Activated T-cell treated with anti-CD3 and anti-CD28 coated beads, Interleukin-2, amount 50 U/mL, for 48 hours (primary cell): Measurements from ENCODE around the gene DLG5.

ENCODE experiments used
- DNase-seq, 2 experiments: peaks; one replicate each; pipeline ENCODE4 v3.0.0-alpha.2; 2020

The DLG5 gene

DNA sequence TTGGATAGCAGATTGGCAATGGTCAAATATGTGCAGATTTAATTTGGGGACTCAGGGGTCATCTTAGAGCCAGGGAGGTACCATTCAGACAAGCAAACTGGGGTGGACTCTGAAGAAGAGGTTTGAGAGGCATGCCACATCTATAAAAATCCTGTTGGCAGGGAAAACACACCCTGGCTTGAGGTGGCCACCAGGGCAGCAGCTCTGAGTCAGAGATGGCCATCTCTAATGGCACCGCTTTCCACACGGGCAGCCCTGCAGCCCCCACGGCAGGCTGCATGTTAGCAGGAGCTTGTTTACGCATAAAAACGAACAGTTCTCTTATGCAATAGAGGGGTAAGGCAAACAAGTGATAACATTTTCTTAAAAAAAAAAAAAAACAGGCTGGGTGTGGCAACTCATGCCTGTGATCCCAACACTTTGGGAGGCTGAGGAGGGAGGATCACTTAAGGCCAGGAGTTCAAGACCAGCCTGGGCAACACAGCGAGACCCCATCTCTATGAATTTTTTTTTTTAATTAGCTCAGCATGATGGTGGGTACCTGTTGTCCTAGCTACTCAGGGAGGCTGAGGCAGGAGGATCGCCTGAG lies 14.9 kb downstream of the DLG5 start:
- DNase-seq: no peak

DNA sequence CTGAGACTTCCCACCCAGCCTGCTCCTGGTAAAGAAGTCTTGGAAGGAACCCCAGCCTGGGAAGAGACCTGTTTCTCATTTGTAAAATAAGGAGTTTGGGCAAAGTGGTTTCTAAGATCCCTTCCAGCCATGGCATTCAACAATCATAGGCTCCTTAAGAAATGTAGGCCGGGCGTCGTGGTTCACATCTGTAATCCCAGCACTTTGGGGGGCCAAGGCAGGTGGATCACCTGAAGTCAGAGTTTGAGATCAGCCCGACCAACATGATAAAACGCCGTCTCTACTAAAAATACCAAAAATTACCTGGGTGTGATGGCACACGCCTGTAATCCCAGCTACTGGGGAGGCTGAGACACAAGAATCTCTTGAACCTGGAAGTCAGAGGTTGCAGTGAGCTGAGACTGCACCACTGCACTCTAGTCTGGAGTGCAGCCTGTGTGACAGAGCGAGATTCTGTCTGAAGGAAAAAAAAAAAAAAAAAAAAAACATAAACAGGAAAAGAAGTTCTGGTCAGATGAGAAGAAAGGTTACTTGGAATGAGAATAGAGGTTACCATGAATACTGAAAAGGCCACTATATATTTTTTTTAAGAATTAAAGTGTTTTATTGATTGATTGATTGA lies 15.9 kb downstream of the DLG5 start:
- DNase-seq: no peak

DNA sequence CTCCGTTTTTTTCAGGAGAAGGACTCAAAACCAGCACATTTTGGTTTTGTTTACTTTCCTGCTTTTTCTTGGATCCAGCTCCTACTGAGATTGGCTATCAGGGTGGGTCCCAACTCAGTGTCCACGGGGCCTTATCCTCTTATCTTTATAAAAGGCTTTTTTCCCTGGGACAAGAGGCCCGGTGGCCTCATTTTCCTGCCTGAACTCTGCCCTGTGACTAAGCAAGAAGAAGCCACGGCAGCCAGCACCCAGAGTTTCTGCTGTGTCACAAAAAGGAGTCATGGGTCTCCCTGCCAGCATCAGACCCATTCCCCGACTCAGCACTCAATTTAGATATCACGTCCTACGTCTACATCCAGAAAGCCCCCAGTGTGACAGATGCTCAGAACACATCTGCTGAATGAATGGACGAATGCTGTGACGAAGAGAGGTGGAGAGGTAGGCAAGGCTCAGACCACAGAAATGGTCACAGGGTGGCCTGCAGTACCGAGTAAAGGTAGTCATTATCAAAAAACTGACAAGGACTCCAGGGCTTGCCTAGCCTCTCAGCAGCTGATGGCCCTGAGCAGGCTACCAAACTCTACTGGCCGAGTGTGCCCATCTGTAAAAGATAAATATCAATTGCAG lies 16.7 kb downstream of the DLG5 start:
- DNase-seq: no peak

DNA sequence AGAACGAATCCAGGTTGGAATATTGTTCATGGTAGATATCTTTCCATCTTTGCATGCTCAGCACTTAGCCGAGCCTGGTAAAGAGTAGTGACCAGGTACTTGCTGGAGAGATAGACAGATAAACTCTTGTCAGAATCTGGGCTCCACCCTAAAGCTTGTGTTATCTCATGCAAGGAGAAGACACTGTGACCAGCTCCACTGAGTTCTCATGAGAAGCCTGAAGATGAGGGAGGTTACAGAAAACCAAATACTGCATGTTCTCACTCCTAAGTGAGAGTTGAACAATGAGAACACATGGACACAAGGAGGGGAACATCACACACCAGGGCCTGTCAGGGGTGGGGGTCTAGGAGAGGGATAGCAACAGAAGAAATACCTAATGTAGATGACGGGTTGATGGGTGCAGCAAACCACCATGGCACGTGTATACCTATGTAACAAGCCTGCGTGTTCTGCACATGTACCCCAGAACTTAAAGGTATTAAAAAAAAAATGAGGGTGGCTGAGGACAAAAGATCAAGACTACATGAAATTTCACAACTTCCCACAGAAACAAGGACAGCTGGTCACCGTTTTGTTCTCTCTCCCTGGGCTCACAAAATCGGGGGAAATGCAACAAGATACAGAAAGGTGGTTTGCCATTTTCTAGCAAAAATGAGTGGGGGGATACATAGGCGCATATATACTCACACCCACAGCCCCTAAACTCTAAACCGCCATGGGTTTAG lies 17.4 kb downstream of the DLG5 start:
- DNase-seq: no peak

DNA sequence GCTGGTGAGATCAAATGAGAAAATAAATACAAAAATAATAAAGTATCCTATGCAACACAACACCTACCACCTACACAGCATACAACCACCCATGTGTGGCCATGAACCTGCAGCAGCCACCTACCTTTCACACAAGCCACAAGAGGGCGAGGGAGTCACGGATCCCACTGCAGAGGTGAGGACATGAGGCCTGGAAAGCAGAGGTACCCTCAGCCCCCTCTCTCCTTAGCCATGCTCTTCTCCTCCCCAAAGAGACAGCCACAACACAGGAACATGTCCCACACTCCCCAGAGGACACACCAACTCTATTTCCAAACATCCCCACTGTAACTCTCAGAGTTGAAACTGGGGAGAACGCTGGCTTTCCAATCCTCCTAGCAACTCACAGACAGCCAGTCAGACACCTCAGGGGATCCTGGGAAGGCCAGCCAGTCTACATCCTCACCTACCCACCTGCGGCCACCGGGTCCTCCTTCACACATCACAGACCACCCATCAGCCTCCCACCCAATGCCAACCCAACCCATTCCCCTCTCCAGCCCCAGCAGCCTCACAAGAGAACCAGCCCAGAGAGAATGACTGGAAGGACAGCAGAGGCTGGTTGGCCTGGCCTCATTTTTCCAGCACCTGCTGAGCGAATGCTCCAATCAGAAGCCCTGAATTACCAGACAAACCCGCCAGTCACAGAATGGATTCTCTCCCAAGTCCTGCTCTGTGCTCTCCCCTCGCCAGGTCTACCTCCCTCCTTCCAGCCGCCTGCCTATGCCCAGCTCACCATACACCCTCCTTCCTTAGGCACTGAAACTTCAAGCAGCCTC lies 18.4 kb downstream of the DLG5 start:
- DNase-seq: no peak

DNA sequence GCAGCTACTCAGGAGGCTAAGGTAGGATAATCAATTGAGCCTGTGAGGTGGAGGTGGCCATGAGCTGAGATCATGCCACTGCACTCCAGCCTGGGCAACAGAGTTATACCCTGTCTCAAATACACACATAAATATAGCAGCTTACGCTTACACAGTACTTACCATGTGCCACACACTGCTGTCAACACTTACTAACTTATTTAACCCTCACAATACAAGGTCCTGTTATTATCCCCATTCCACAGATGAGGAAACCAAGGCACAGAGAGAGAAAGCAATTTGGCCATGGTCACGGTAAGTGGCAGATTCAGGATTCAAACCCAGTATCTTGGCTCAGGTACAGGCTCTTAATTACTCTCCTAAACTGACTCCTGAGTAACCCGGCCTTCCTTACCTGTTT lies 19.1 kb downstream of the DLG5 start:
- DNase-seq: no peak

DNA sequence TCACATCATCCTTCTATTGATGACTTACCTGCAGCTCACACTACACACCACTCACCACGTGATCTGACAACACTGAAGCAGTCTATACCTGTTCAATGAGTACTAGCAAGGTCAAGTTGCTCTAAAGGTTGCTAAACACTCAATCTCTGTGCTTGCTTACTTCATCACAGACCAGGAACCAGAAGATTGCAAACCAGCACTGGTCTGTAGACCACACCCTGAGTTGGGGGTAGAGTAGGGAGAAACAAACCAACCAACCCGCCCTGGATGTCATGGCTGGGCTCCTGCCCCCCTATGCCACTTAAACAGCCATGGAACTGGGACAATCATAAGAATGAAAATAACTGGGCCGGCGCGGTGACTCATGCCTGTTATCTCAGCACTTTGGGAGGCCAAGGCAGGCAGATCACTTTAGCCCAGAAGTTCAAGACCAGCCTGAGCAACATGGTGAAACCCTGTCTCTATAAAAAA lies 19.6 kb downstream of the DLG5 start:
- no peak for DNase-seq

DNA sequence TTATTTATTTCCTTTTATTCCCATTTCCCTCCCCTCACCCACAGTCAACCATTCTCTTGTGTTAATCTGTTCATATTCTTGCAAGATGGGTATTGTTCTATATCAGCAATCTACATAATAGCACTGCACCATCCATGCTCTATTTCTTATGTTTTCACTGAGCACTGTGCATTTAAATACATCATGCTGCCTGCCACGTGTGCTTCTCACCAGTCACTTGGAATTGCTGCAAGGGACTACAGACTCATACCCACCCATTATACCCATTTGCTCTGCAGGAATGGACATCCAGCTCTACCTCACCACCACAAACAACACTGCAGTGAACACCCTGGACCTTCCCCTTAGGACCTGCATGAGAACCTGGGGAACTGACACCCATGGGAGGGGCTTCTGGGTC lies 20.8 kb downstream of the DLG5 start:
- no peak for DNase-seq

DNA sequence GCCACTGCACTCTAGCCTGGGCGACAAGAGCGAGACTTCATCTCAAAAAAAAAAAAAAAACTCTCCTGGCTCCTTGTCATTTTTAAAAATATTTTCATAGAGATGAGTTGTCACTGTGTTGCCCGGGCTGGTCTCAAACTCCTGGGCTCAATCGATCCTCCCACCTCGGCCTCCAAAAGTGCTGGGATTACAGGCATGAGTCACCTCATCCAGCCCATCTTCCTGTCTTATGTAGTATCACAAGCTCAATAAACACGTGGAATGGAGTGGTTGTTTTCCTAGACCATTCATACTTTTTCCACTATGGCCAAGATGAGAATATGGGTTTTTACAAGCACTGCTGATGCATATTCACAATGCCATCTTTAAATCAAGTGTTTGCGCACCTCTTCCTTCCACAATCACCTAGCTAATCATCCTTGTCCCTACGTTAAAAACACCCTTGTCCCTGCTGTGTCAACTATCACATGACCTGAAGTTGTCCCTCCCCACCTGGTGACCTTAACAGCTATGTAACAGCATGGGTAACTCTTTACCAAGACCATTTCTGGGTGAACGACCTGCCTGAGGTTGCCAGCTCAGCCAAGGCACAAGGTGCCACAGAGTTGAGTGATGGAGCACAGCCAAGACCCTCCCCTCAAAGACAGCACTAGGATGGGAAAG lies 21.3 kb downstream of the DLG5 start:
- no peak for DNase-seq

DNA sequence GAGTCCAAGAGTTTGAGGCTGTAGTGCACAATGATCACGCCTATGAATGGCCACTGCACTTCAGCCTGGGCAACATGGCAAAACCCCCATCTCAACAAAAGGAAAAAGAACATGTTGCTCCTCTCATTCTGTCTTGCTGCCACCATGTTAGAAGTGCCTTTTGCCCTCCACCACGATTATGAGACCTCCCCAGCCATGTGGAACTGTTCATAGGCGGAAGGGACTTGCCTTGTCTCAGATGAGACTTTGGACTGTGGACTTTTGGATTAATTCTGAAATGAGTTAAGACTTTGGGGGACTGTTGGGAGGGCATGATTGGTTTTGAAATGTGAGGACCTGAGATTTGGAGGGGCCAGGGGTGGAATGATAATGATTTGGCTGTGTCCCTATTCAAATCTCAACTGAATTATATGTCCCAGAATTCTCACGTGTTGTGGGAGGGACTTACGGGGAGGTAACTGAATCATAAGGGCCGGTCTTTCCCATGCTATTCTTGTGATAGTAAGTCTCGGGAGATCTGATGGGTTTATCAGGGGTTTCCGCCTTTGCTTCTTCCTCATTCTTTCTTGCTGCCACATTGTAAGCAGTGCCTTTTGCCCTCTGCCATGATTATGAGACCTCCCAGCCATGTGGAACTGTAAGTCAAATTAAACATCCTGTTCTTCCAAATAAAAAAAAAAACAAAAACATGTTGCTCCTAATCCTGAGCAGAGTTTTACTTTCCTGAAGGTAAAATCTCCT lies 22.3 kb downstream of the DLG5 start:
- no peak for DNase-seq

DNA sequence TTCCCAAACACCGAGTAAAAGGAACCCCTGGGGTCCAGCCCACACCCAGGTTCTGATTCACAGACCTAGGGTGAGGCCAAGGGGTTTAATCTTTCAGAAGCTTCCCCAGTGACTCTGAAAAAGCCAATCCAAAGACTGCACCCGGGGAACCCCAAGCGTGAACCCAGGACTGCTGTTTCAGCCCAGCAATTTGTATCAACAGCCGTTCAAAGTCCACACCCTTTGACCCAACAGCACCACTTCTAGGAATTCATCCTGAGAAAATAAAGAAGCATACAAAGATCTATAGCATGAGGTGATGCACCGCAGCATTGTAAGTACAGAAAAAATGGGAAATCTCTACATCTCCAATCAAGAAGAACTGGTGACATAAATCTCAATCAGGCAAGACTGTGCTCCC lies 24.4 kb downstream of the DLG5 start:
- DNase-seq: no peak

DNA sequence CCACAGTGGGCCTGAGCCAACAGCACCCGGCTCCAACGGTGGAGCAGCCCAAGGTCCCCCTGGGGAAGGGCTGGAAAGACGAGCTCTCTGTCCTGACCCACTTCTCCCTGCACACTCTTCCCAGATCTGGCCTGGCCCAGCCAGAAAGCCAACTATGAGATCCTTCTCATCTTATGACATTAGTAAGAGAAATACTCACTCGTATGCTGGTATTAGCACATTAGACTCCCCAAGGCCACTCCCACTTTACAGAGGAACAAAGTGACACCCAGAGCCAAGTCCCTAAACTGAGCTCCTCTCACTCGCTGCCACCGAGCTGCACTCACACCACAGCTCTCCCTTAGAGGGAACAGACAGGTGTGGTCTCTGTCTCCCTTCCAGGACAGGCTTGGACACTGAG lies 24.8 kb downstream of the DLG5 start:
- no peak for DNase-seq

DNA sequence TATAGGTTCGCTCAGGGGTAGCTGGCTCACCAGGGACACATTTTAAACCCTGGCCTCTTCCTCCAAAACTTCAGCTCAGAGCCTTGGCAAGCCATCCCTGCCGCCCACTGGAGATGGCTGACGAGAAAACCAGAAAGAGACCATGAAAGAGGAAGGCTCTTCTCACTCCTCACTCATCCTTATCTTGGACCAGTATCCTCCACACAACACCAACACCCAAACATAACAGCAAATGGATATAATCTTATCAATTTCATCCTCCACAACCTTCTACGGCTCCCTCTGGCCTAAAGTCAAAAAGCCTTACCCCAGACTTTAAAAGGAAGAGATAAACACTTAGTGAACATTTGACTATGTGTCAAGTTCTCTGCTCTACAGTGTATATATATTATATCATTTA lies 26.9 kb downstream of the DLG5 start:
- DNase-seq: no peak

DNA sequence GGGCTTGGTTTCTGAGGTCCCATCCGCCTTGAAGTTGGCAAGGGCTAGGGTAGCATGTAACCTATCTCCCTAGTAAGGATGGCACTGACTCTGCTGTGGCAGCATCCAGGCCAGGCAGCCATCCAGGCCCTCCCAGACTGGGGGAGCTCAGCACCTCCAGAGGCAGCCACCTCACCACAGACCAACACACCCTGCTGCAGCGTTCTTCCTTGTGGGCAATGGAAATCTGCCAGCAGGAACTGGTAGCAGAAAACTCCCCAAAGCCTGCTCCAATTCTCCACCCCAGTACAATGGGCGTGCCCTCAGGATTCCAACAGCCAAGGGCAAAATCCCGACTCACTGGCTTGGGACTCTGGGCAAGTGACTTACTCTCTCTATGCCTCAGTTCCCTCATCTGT lies 27.5 kb downstream of the DLG5 start:
- no peak for DNase-seq

DNA sequence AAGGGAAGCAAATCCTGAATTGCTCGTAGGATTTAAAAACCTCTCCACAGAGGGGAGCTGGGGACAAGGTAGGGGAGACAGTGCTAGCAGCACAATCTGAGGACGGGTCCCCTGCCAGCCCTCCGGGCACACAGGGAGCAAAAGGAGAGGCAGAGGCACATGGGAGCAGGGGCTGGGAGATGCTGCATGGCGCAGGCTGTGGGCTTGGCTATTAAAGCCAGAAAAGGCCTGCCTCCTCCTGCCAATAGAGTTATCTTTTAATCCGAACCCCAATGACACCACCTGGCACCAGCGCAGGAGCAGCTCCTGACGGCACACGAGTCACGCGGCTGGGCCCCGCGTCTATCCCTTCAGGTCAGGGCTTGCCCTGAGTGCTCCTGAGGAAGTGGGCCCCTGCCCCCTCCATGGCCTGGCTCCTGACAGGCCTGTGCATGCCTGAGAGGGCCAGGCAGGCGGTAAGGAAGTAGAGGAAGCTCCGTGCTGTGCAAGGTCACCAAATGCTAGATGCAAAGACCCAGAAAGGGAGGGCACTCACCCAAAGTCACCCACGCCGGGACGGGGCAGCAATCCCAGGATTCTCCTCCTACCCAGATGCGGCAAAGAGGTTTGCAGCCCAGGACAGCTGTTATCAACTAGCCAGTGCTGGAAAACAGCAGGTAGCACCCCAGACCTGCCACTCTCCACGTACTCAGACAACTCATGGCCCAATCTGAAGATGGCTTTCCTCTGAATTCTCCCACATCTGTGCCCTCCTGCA lies 28.1 kb downstream of the DLG5 start:
- DNase-seq: no peak

DNA sequence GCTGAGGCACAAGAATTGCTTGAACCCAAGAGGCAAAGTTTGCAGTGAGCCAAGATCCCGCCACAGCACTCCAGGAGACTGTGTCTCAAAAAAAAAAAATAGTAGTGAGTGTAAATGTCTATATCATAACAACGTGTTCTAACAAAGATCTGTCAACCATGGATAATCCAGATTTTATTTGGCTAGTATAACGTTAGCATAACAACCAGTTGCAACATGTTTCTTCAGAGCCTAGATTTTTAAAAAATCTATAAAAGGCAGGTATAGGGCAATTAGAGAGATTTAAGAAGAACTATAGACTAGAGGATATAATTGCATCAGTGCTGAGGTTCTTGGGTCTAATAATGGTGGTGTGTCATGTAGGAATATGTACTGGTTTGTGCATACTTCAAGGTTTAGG lies 30.5 kb downstream of the DLG5 start:
- no peak for DNase-seq

DNA sequence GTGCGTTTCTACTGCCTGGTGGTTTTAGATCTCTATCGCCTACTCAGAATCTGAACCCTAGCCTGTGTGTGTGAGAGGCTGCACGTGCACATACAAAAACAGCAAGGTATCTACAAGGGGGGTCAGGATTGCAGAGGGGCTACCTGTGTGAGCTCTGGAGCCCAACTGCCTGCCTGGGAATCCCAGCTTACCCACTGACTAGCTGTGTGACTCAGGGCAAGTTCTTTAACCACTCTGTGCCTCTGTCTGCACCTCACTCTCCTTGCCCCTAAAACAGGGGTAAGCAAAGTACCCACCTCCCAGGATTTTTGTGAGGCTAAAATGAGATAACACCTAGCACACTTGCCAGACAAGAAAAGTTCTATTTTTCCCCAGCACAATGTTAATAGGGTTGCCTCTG lies 32.5 kb downstream of the DLG5 start:
- DNase-seq: no peak

DNA sequence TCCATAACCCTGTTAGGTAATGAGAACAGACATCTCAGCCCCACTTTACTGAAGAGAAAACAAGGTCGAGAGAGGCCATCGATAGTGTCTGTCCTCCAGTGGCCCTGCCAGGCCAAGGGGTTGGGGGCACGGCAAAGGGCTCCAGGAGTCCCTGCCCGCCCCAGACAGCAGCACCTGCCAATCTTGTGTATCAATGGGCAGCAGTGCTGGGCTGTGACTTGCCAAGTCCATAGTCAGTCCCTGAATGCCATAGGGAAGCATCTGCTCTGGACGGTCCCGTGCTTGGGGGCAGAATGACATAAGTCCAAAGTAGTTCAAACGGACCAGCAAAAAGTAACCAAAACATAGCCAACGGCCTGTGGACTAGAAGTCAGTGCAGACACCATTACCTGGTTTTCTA lies 33.2 kb downstream of the DLG5 start:
- no peak for DNase-seq

DNA sequence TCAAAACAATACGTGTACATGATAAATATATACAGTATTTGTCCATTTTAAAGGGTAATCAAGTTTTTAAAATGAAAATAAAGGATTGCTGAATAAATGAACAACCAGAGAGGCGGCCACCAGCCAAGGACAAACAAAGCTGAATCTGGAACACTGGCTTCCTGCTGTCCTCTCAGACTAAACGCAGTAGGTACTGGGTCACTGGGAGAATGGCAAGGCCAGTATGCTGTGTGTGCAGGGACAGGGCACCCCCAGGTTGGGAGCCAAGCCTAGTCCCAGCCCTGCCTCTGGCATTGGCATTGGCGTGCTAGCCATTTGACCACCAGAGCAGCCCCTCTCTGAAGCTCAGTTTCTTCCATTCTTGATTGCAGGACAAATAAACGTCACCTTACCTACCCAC lies 33.8 kb downstream of the DLG5 start:
- DNase-seq: no peak

DNA sequence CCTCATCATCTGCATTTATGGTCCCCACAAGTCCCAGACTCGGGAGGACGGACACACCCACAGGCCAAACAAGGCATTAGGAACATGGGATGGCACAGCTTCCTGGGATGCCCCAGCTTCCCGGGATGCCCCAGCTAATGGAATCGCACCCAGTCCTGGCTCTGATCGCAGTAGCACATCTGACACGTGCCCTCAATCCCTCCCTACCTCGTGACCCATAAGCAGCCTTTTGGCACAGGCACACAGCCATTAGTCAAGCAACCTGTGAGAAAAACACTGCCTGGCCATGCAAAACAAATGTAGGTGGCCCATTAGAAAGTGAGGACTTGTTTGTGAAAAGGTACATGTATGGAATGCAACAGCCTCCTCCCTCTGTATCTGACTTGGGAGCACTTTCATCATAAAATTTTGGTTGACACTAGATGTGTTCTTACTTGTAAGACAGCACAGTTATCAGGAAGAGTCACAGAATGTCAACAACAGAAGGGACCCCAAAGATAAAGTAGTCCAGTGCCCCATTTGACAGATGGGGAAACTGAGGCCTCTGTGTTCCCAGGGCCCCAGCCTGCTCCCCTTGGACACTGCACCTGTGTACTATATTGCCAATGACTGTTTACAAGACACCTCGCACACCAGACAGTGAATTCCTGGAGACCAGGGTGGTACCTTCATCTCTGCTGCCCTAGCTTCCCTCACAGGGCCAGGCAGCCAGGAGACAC lies 34.4 kb downstream of the DLG5 start:
- no peak for DNase-seq
